HUDEP-2 (cell line): ENCODE data around the gene ADAM15.

Source experiments
- DNase-seq, 76 experiments: peaks; one replicate each; lab custom pipeline; 2025; ENCODE audit not compliant: unreplicated experiment in 76 of 76; lab: John Stamatoyannopoulos, UW

Gene ADAM15

GRCh38 chr1:155070158-155070621, 19.1 kb downstream of the ADAM15 start:
- peak in 3 of 76 experiments; percentile 37 to 54 (median 51) for DNase-seq

GRCh38 chr1:155070721-155071569, 19.8 kb downstream of the ADAM15 start:
- DNase-seq: peak in 71 of 76 experiments; percentile 31 to 86 (median 70)

- DNase-seq: no peak
Observed at GRCh38 chr1:155071701-155072100, 20.6 kb downstream of the ADAM15 start.

- no peak for DNase-seq
Observed at GRCh38 chr1:155072531-155073289, 21.6 kb downstream of the ADAM15 start.

- no peak for DNase-seq
Observed at GRCh38 chr1:155073377-155074242, 22.5 kb downstream of the ADAM15 start.

- no peak for DNase-seq
Observed at GRCh38 chr1:155075535-155075934, 24.4 kb downstream of the ADAM15 start.

GRCh38 chr1:155076371-155076770, 25.3 kb downstream of the ADAM15 start:
- DNase-seq: no peak

- no peak for DNase-seq
Observed at GRCh38 chr1:155077346-155077745, 26.2 kb downstream of the ADAM15 start.

GRCh38 chr1:155077758-155078445, 26.8 kb downstream of the ADAM15 start:
- DNase-seq: no peak

- DNase-seq: peak in 54 of 76 experiments; percentile 11 to 73 (median 54)
Observed at GRCh38 chr1:155078469-155079209, 27.5 kb downstream of the ADAM15 start, which contains the start of gene EFNA3. EFNA3 (plus strand) TSS chr1:155078837; CDS start chr1:155078942, 105 bp downstream.

GRCh38 chr1:155079210-155079486, 28.0 kb downstream of the ADAM15 start:
- DNase-seq: no peak

- DNase-seq: peak in 3 of 76 experiments; percentile 19 to 26 (median 22)
Observed at GRCh38 chr1:155079487-155080311, 28.6 kb downstream of the ADAM15 start.

- no peak for DNase-seq
Observed at GRCh38 chr1:155080312-155081228, 29.5 kb downstream of the ADAM15 start.

- DNase-seq: no peak
Observed at GRCh38 chr1:155081472-155082300, 30.6 kb downstream of the ADAM15 start.

GRCh38 chr1:155082301-155083051, 31.4 kb downstream of the ADAM15 start:
- DNase-seq: peak in 3 of 76 experiments; percentile 6 to 18 (median 16)

- no peak for DNase-seq
Observed at GRCh38 chr1:155083052-155083541, 32.0 kb downstream of the ADAM15 start.
